Measurements from ENCODE around the gene RBM33.

DNA sequence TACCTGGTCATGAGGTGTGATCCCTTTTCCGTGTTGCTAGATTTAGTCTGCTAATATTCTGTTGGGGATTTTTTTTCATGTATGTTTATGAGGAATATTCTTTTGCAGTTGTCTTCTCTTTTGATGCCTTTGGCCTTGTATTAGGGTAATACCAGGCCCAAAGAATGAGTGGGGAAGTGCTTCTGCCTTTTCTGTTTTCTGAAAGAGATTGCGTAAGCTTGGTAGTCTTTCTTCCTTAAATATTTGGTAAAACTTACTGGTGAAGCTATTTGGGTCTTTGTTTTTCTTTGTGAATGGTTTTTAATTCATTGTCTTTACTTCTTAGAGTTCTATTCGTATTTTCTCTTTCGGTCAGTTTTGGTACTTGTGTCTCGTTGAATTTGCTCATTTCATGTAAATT, 116.7 kb downstream of the RBM33 start:
- TF ChIP-seq, protein P1, sequence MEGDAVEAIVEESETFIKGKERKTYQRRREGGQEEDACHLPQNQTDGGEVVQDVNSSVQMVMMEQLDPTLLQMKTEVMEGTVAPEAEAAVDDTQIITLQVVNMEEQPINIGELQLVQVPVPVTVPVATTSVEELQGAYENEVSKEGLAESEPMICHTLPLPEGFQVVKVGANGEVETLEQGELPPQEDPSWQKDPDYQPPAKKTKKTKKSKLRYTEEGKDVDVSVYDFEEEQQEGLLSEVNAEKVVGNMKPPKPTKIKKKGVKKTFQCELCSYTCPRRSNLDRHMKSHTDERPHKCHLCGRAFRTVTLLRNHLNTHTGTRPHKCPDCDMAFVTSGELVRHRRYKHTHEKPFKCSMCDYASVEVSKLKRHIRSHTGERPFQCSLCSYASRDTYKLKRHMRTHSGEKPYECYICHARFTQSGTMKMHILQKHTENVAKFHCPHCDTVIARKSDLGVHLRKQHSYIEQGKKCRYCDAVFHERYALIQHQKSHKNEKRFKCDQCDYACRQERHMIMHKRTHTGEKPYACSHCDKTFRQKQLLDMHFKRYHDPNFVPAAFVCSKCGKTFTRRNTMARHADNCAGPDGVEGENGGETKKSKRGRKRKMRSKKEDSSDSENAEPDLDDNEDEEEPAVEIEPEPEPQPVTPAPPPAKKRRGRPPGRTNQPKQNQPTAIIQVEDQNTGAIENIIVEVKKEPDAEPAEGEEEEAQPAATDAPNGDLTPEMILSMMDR (IDR thresholded peaks at IDR 0.05), result no peak
- no peak for TF ChIP-seq MAX (CRISPR knock-in tag; IDR thresholded peaks at IDR 0.05)
- no peak for TF ChIP-seq ZNF281 (CRISPR knock-in tag; IDR thresholded peaks at IDR 0.05)
- TF ChIP-seq, protein P2, sequence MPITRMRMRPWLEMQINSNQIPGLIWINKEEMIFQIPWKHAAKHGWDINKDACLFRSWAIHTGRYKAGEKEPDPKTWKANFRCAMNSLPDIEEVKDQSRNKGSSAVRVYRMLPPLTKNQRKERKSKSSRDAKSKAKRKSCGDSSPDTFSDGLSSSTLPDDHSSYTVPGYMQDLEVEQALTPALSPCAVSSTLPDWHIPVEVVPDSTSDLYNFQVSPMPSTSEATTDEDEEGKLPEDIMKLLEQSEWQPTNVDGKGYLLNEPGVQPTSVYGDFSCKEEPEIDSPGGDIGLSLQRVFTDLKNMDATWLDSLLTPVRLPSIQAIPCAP (CRISPR knock-in tag; IDR thresholded peaks at IDR 0.05), result no peak
- TF ChIP-seq ESRRA (CRISPR knock-in tag; IDR thresholded peaks at IDR 0.05; ENCODE audit: borderline replicate concordance), result no peak
- TF ChIP-seq JUN (CRISPR knock-in tag; IDR thresholded peaks at IDR 0.05), result no peak
- TF ChIP-seq, protein P3, sequence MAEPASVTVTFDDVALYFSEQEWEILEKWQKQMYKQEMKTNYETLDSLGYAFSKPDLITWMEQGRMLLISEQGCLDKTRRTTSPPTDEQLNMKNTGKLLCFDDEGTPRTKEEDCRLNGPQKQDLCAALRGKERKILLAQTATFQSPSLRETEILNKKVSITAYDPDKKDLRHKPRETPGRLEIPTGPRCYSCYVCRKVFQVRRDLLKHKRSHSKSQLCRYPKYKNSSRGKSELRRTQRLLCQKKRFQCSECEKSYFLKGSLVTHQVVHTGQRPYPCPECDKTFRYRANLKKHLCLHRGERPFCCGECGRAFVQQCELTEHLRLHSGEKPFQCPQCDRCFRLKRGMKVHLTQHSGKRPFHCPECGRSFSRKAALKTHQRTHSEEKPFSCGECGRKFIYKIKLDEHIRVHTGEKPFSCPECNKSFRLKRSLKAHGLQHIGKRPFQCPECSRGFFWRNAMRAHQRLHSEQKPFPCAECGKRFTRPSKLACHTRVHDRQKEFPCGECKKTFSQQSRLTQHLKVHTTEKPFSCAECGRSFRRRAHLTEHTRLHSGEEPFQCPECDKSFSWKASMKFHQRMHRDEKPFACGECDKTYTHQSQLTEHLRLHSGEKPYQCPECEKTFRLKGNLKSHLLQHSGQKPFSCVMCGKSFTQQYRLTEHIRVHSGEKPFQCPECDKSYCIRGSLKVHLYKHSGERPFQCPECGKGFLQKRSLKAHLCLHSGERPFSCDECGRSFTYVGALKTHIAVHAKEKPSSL (CRISPR knock-in tag; conservative IDR thresholded peaks at IDR 0.05), result no peak
- no peak for TF ChIP-seq ZNF423 (CRISPR knock-in tag; IDR thresholded peaks at IDR 0.05)
- TF ChIP-seq, protein P4, sequence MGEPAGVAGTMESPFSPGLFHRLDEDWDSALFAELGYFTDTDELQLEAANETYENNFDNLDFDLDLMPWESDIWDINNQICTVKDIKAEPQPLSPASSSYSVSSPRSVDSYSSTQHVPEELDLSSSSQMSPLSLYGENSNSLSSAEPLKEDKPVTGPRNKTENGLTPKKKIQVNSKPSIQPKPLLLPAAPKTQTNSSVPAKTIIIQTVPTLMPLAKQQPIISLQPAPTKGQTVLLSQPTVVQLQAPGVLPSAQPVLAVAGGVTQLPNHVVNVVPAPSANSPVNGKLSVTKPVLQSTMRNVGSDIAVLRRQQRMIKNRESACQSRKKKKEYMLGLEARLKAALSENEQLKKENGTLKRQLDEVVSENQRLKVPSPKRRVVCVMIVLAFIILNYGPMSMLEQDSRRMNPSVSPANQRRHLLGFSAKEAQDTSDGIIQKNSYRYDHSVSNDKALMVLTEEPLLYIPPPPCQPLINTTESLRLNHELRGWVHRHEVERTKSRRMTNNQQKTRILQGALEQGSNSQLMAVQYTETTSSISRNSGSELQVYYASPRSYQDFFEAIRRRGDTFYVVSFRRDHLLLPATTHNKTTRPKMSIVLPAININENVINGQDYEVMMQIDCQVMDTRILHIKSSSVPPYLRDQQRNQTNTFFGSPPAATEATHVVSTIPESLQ (CRISPR knock-in tag; IDR thresholded peaks at IDR 0.05), result no peak

All from WTC11 (cell line).